Activated naive CD8-positive, alpha-beta T cell (primary cell): Measurements from ENCODE around the gene NDUFAB1.
"Not testable (repeated sequence)": the region's sequence is repeated elsewhere in the genome, so short reads cannot be mapped to it uniquely, and the experiment has no call there.

Source experiments
- H3K27ac Mint-ChIP-seq: one replicate; pipeline ENCODE4 v1.8.0; 2021; ENCODE audit warnings: mixed read lengths
- H3K27me3 Mint-ChIP-seq: one replicate; pipeline ENCODE4 v1.8.0; 2021; ENCODE audit warnings: mixed read lengths
- H3K36me3 Mint-ChIP-seq: one replicate; pipeline ENCODE4 v1.8.0; 2021; ENCODE audit warnings: mixed read lengths
- H3K4me1 Mint-ChIP-seq: one replicate; pipeline ENCODE4 v1.8.0; 2021; ENCODE audit warnings: low read depth, mixed read lengths
- H3K4me3 Mint-ChIP-seq: one replicate; pipeline ENCODE4 v1.8.0; 2021; ENCODE audit warnings: mild to moderate bottlenecking, mixed read lengths
- H3K9me3 Mint-ChIP-seq: one replicate; pipeline ENCODE4 v1.8.0; 2021; ENCODE audit warnings: low read depth, mixed read lengths

The NDUFAB1 gene

DNA sequence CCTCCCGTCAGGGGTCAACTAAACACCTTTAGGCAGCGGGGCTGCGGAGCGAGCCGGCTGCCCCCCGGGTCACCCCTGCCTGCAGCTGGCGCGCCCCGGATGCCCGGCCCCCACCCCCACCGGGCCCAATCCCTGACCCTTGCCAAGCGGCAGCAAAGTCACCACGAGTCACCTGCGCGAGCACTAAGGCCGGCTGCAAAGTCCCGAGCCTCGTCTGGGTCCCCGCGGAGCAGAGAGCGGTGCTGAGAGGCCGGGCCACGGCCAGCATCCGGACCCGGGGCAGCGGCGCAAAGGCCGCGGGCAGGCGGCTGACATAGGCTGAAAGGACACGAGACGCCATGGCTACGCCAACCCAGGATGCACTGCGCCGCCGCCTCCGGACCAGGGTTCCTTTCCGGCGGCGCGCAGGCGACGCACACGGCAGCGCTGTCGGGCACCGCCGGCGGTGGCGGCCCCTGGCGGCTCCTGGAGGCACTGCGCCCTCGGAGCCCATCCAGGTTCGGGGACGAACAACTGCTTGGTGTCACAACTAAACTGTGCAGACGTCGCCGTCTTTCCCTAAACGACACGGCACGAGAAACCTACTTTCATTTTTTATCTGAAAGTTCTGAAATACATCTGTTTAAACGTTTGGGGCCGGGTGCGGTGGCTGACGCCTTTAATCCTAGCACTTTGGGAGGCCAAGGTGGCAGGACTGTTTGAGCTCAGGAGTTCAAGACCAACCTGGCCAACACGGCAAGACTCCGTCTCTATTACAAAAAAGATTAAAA is at the start of gene NDUFAB1:
TSS of gene NDUFAB1 (minus strand) at position 366 of the 770 bp plus-strand sequence. CDS start at position 340, 26 bp downstream.
- peak within 1 kb of the TSS; percentile 73 for H3K27ac Mint-ChIP-seq
- H3K27me3 Mint-ChIP-seq = no peaks in the 10 kb centered on the region
- H3K36me3 Mint-ChIP-seq = peaks cover 1% of the 10 kb centered on the region
- peaks cover 32% of the 10 kb centered on the region for H3K4me1 Mint-ChIP-seq
- H3K9me3 Mint-ChIP-seq = no peaks in the 10 kb centered on the region
- H3K4me3 Mint-ChIP-seq = peak within 1 kb of the TSS; percentile 90

- peak overlapping the region; percentile 99 for H3K4me3 Mint-ChIP-seq
- no peaks in the 10 kb centered on the region for H3K9me3 Mint-ChIP-seq
- peaks cover 19% of the 10 kb centered on the region for H3K36me3 Mint-ChIP-seq
- no peaks in the 10 kb centered on the region for H3K27me3 Mint-ChIP-seq
- H3K4me1 Mint-ChIP-seq = peaks cover 44% of the 10 kb centered on the region
- peak overlapping the region; percentile 98 for H3K27ac Mint-ChIP-seq
These were observed 46.2 kb upstream of the NDUFAB1 start for GRCh38 chr16:23642246-23642774.

DNA sequence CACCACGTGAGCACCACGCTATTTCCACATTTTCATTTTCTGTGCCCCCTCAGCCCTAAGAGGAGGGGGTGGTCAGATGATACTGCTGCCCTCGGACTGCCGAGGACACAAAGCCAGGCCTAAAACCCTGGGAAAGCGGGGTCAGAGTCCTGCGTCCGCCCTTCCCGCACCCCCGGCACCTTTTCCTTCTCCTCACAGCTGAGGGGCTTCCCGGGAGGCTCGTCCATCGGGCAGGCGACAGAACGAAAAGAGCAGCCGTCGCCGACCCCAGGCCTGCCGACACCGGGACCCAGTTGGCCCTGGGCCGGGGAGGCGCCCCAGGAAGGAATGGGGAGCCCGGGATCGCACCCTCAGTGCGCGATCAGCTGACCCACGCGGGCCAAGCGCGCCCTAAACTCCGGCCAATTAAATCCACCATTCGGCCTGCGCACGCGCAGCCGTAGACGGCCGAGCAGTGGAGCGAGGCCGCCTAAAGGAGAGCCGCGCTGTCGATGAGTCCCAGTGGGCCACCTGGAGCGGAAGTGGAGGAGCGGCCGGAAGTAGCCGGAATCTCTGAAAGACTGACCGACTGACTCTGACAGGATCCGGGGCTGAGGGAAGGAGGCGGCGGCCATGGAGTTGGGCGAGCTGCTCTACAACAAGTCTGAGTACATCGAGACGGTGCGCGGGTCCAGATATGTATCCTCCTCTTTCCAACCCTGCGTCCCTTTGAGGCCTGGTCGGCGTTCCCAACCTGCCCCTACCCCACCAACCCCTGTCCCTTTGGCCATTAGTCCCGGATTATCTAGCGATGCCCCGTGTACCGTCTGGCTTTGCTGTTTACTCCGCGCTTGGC is 45.0 kb upstream of the NDUFAB1 start, which contains the start of the genes DCTN5 and PALB2:
TSS of gene DCTN5 (plus strand) at position 536 of the 835 bp plus-strand sequence. CDS start at position 613, 77 bp downstream.
TSS of gene PALB2 (minus strand) at position 380 of the 835 bp plus-strand sequence. CDS start at position 227, 153 bp downstream.
- Mint-ChIP-seq H3K4me1 (peaks cover 35% of the 10 kb centered on the region), H3K36me3 (peaks cover 14% of the 10 kb centered on the region), H3K9me3 (no peaks in the 10 kb centered on the region), H3K27me3 (no peaks in the 10 kb centered on the region), H3K27ac (peak within 1 kb of the TSS; percentile 98), H3K4me3 (peak within 1 kb of the TSS; percentile 99)

- H3K9me3 Mint-ChIP-seq = no peaks in the 10 kb centered on the region
- no peaks in the 10 kb centered on the region for H3K27me3 Mint-ChIP-seq
- H3K4me3 Mint-ChIP-seq = peak overlapping the region; percentile 99
- peaks cover 29% of the 10 kb centered on the region for H3K4me1 Mint-ChIP-seq
- peaks cover 10% of the 10 kb centered on the region for H3K36me3 Mint-ChIP-seq
- peak overlapping the region; percentile 98 for H3K27ac Mint-ChIP-seq
These were observed 44.5 kb upstream of the NDUFAB1 start for GRCh38 chr16:23640615-23640930.

DNA sequence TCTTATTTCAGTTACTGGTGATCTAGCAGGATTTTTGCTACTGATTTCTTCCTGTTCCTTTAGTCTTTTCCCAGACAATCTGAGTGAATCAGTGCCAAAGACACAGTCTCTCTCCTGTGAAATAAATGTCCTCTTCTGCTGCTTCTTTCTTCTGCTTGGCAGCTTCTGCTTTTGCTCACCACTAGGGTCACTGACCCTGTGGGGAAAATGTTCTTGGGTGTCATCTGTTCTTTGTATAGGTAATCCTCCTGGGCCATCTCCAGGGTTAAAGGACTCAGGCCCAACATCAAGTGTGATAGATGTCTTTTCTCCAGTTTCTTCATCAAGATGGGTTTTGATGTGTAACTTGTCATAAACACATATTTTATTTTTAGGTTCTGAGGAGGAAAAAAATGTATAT is 39.8 kb upstream of the NDUFAB1 start:
- Mint-ChIP-seq H3K9me3 (no peaks in the 10 kb centered on the region), H3K4me1 (peaks cover 25% of the 10 kb centered on the region), H3K27ac (no peak overlapping the region), H3K27me3 (no peaks in the 10 kb centered on the region), H3K4me3 (no peak overlapping the region), H3K36me3 (peaks cover 11% of the 10 kb centered on the region)

DNA sequence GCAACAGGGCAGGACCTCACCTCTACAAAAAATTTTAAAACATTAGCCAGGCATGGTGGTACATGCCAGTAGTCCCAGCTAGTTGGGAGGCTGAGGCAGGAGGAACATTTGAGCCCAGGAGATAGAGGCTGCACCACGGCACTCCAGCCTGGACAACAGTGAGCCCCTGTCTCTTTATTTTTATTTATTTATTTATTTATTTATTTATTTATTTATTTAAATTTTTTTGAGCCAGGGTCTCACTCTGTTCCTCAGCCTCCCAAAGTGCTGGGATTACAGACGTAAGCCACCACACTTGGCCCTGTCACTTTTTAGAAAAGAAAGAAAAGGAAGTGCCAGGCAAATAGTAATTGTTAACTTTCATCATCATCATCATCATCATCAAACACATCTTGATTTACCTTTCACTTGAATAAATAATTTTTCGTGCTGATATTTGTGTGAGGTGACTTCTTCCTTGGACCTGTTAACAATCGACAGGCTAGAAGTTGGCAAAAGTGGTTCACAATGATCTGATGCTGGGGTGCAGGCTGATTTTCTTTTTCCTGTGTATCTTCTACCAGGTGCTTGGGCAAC is 38.4 kb upstream of the NDUFAB1 start:
- H3K36me3 Mint-ChIP-seq = peaks cover 14% of the 10 kb centered on the region
- peaks cover 20% of the 10 kb centered on the region for H3K4me1 Mint-ChIP-seq
- no peaks in the 10 kb centered on the region for H3K9me3 Mint-ChIP-seq
- H3K4me3 Mint-ChIP-seq = no peak overlapping the region
- H3K27ac Mint-ChIP-seq = no peak overlapping the region
- H3K27me3 Mint-ChIP-seq = no peaks in the 10 kb centered on the region

- H3K27ac Mint-ChIP-seq, H3K4me3 Mint-ChIP-seq, H3K27me3 Mint-ChIP-seq, H3K9me3 Mint-ChIP-seq: not testable (repeated sequence)
- Mint-ChIP-seq H3K36me3 (peaks cover 17% of the 10 kb centered on the region), H3K4me1 (peaks cover 14% of the 10 kb centered on the region)
These were observed 35.8 kb upstream of the NDUFAB1 start for GRCh38 chr16:23631874-23632273.

GRCh38 chr16:23629516-23629915 is 33.4 kb upstream of the NDUFAB1 start:
- Mint-ChIP-seq H3K4me1 (peaks cover 13% of the 10 kb centered on the region), H3K9me3 (no peaks in the 10 kb centered on the region), H3K4me3 (no peak overlapping the region), H3K27me3 (no peaks in the 10 kb centered on the region), H3K27ac (no peak overlapping the region), H3K36me3 (peaks cover 17% of the 10 kb centered on the region)

DNA sequence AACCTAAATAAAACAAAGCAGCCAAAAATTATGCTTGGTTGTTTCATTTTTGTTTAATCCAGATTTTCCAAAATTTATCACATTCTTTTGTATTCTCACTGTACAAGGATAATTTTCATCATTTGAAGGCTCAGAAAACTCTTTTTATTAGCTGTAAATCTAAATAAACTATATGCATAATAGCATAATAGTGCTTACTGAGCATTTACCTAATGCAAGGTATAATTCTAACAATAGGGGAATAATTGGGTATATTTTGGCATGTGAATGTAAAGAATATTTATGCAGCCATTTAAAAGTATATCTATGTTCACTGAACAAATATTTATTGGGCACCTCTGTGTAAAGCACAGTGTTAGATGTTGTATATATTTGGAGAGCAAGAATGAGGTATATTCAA is 28.0 kb upstream of the NDUFAB1 start:
- Mint-ChIP-seq H3K4me3 (no peak overlapping the region), H3K27me3 (no peaks in the 10 kb centered on the region), H3K9me3 (no peaks in the 10 kb centered on the region), H3K27ac (no peak overlapping the region), H3K36me3 (peaks cover 20% of the 10 kb centered on the region), H3K4me1 (no peaks in the 10 kb centered on the region)

DNA sequence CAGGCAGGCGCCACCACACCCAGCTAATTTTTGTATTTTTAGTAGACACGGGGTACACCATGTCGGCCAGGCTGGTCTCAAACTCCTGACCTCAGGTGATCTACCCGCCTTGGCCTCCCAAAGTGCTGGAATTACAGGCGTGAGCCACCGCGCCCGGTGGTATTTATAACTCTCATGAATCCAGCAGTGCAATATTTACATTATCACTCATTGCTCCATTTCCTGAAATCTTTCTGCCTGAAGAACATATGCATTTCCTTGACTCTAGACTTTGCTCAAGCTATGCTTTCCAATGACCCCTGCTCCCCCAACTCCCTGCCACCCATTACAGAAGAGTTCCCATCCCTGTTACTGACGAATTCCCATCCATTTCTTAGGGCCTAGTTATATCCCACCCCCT is 19.7 kb upstream of the NDUFAB1 start:
- Mint-ChIP-seq H3K27me3 (no peaks in the 10 kb centered on the region), H3K4me3 (no peak overlapping the region), H3K4me1 (no peaks in the 10 kb centered on the region), H3K27ac (no peak overlapping the region), H3K36me3 (peaks cover 7% of the 10 kb centered on the region), H3K9me3 (no peaks in the 10 kb centered on the region)

GRCh38 chr16:23611936-23612335 is 15.8 kb upstream of the NDUFAB1 start:
- peaks cover 4% of the 10 kb centered on the region for H3K36me3 Mint-ChIP-seq
- no peaks in the 10 kb centered on the region for H3K4me1 Mint-ChIP-seq
- no peak overlapping the region for H3K4me3 Mint-ChIP-seq
- H3K9me3 Mint-ChIP-seq = no peaks in the 10 kb centered on the region
- no peaks in the 10 kb centered on the region for H3K27me3 Mint-ChIP-seq
- H3K27ac Mint-ChIP-seq = no peak overlapping the region

DNA sequence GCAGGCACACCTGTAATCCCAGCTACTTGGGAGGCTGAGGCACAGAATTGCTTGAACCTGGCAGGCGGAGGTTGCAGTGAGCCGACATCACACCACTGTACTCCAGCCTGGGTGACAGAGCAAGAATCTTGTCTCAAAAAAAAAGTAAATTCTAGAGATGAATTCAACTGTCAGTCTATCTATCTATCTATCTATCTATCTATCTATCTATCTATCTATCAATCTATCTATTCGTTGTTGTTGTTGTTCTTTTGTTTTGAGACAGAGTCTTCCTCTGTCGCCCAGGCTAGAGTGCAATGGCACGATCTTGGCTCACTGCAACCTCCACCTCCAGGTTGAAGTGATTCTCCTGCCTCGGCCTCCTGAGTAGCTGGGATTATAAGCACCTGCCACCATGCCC is 14.8 kb upstream of the NDUFAB1 start:
- H3K36me3 Mint-ChIP-seq, H3K4me3 Mint-ChIP-seq, H3K4me1 Mint-ChIP-seq, H3K9me3 Mint-ChIP-seq, H3K27me3 Mint-ChIP-seq, H3K27ac Mint-ChIP-seq: not testable (repeated sequence)

GRCh38 chr16:23609929-23610328 is 13.8 kb upstream of the NDUFAB1 start:
- Mint-ChIP-seq H3K4me3 (no peak overlapping the region), H3K27ac (no peak overlapping the region), H3K27me3 (no peaks in the 10 kb centered on the region), H3K36me3 (no peaks in the 10 kb centered on the region), H3K4me1 (no peaks in the 10 kb centered on the region), H3K9me3 (no peaks in the 10 kb centered on the region)

DNA sequence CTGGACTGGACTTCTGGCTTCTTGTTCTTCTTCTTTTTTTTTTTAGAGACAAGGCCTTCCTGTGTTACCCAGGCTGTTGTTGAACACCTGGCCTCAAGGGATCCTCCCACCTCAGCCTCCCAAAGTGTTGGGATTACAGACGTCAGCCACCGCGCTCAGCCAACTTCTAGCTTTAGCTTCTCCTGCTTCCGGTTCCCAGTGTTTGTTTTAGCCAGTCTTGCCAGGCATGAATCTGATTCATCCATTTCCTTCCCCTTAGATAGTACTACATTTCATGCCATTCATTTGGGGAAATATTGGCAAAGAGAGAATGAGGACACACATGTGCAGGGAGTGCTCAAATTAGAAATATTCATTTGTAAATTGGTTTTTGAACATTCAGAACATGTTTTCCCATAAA is 12.1 kb upstream of the NDUFAB1 start:
- no peak overlapping the region for H3K4me3 Mint-ChIP-seq
- no peak overlapping the region for H3K27ac Mint-ChIP-seq
- no peaks in the 10 kb centered on the region for H3K27me3 Mint-ChIP-seq
- H3K9me3 Mint-ChIP-seq = no peaks in the 10 kb centered on the region
- H3K36me3 Mint-ChIP-seq = peaks cover 2% of the 10 kb centered on the region
- H3K4me1 Mint-ChIP-seq = no peaks in the 10 kb centered on the region

- H3K27ac Mint-ChIP-seq = no peak overlapping the region
- no peaks in the 10 kb centered on the region for H3K27me3 Mint-ChIP-seq
- H3K4me3 Mint-ChIP-seq = no peak overlapping the region
- H3K9me3 Mint-ChIP-seq = no peaks in the 10 kb centered on the region
- no peaks in the 10 kb centered on the region for H3K4me1 Mint-ChIP-seq
- H3K36me3 Mint-ChIP-seq = peaks cover 2% of the 10 kb centered on the region
These were observed 11.6 kb upstream of the NDUFAB1 start for GRCh38 chr16:23607726-23608125.
